K562 (cell line): ENCODE data around the gene MTPN. TPM values are rescaled to one million over a fixed set of nuclear protein-coding genes. Genes with fewer than 3 reads are reported as not detected.

Experiments used
- ATAC-seq: fragments of 200-7000 bp; cut with Tn5 transposase; 3 replicates; pipeline ENCODE4 v1.9.1; 2020; ENCODE audit warnings: moderate library complexity
- BruUV-seq: library from RNA; stranded (reverse); fragments of 400-500 nt; replicated peaks from 2 replicates; lab custom pipeline; 2021; lab: Mats Ljungman, UMichigan
- CTCF ChIA-PET: fragments of 300-600 bp; formaldehyde crosslinking; extraction: SDS; loops from one replicate; lab custom pipeline; 2021; ENCODE audit warnings: low intra/inter-chr PET ratio; lab: Yijun Ruan, JAX
- POLR2A ChIA-PET: fragments of 300-600, 350-650 bp; sonication (Branson Sonifier 250); formaldehyde crosslinking; extraction: SDS; loops from one replicate; lab custom pipeline; 2021; ENCODE audit warnings: antibody characterized with exemption, inconsistent platforms; lab: Yijun Ruan, JAX
- DNase-seq, 4 experiments: peaks; one replicate each; pipeline versions ENCODE4 v3.0.0 to v3.0.0-alpha.2; 2011 to 2018; ENCODE audit warnings: low spot score in 3 of 4, mixed read lengths in 3 of 4; ENCODE audit errors: extremely low read depth in 1 of 4
- FAIRE-seq: peaks from 2 replicates; lab custom pipeline; 2011; peaks lifted over from hg19 to GRCh38; lab: Jason Lieb, UNC
- H2AFZ ChIP-seq: 2 replicates; pipeline ENCODE4 v1.6.0; 2011; ENCODE audit warnings: low read depth, low read length, control low read depth, inconsistent platforms
- H3K27ac ChIP-seq: fragments of 200-600 bp; 3 replicates; pipeline ENCODE4 v1.8.0; 2011; ENCODE audit warnings: low read depth, mild to moderate bottlenecking, control low read depth, inconsistent platforms, low read length, moderate library complexity, mixed read lengths; ENCODE audit errors: extremely low read depth
- H3K27me3 ChIP-seq, 2 experiments: fragments of 300-600 bp in 1 of 2; 2 replicates in 1 of 2; 3 replicates in 1 of 2; pipeline versions ENCODE4 v1.6.0 to v1.8.0; 2011; ENCODE audit warnings: inconsistent platforms in 2 of 2, low read length in 2 of 2, mild to moderate bottlenecking in 1 of 2, mixed read lengths in 1 of 2, moderate library complexity in 1 of 2; ENCODE audit not compliant: control insufficient read depth in 2 of 2, insufficient read depth in 2 of 2
- H3K36me3 ChIP-seq: fragments of 300-600 bp; 3 replicates; pipeline ENCODE4 v1.8.0; 2011; ENCODE audit warnings: mild to moderate bottlenecking, low read length, inconsistent platforms; ENCODE audit not compliant: control insufficient read depth, insufficient read depth
- H3K4me1 ChIP-seq, 2 experiments: fragments of 200-600 bp in 1 of 2; replicated peaks in 1 of 2; 2 replicates in 1 of 2; 3 replicates in 1 of 2; pipeline versions ENCODE4 v1.5.1 to v1.8.0; 2011; ENCODE audit warnings: inconsistent platforms in 2 of 2, low read length in 2 of 2, mild to moderate bottlenecking in 1 of 2, mixed read lengths in 1 of 2, moderate library complexity in 1 of 2; ENCODE audit not compliant: control insufficient read depth in 2 of 2, insufficient read depth in 2 of 2
- H3K4me2 ChIP-seq: 2 replicates; pipeline ENCODE4 v1.6.1; 2011; ENCODE audit warnings: low read length, control low read depth, inconsistent platforms, mixed read lengths; ENCODE audit not compliant: insufficient read depth
- H3K4me3 ChIP-seq: fragments of 200-600 bp; sonication (generic), shearing (Covaris generic); 2 replicates; pipeline ENCODE4 v1.5.1; 2016; ENCODE audit warnings: control low read depth, inconsistent platforms
- H3K79me2 ChIP-seq: fragments of 200-600 bp; 3 replicates; pipeline ENCODE4 v1.8.0; 2011; ENCODE audit warnings: low read length, inconsistent platforms; ENCODE audit not compliant: control insufficient read depth, insufficient read depth
- H3K9ac ChIP-seq, 2 experiments: 2 replicates each; pipeline versions ENCODE4 v1.6.0 to v1.6.1; 2011; ENCODE audit warnings: low read depth in 2 of 2, low read length in 2 of 2, control low read depth in 1 of 2, inconsistent platforms in 1 of 2, mild to moderate bottlenecking in 1 of 2, mixed read lengths in 1 of 2; ENCODE audit not compliant: insufficient read depth in 1 of 2
- H3K9me1 ChIP-seq: one replicate; pipeline ENCODE4 v1.6.0; 2011; ENCODE audit warnings: inconsistent platforms, mild to moderate bottlenecking, low read length, moderate library complexity; ENCODE audit not compliant: control insufficient read depth, insufficient read depth
- H3K9me3 ChIP-seq: replicated peaks from 2 replicates; pipeline ENCODE4 v1.5.1; 2011; ENCODE audit warnings: low read depth, low read length, inconsistent platforms; ENCODE audit not compliant: control insufficient read depth, insufficient read depth
- H4K20me1 ChIP-seq: replicated peaks from 2 replicates; pipeline ENCODE4 v1.6.1; 2011; ENCODE audit warnings: low read length, inconsistent platforms, mixed read lengths; ENCODE audit not compliant: control insufficient read depth, insufficient read depth
- CHAMP1 ChIP-seq: fragments of 450-650 bp; IDR thresholded peaks from 2 replicates; pipeline ENCODE4 v1.6.1; 2016; ENCODE audit warnings: mild to moderate bottlenecking
- E2F4 ChIP-seq: sonication (generic); formaldehyde crosslinking; IDR thresholded peaks from 2 replicates; pipeline ENCODE4 v1.8.0; 2022; ENCODE audit warnings: mild to moderate bottlenecking, low read depth, missing genetic modification reagents
- WGBS: fragments of 100-300 bp; shearing (Covaris generic); methylation state at CpG from one replicate; pipeline ENCODE4 v1.1.6; 2016; ENCODE audit warnings: low coverage, mixed read lengths; ENCODE audit not compliant: insufficient coverage; ENCODE audit errors: missing lambda C conversion rate; 5-methylcytosine and 5-hydroxymethylcytosine counted together
- in situ Hi-C: fragments of 300-500 bp; cut with MboI; formaldehyde crosslinking; loops from 4 replicates; pipeline ENCODE4 v1.15.0; 2018; ENCODE audit warnings: inconsistent platforms, mixed read lengths
- intact Hi-C: fragments of 100-400 bp; cut with micrococcal nuclease; formaldehyde crosslinking; loops from 2 replicates; pipeline ENCODE4 v1.14.2; 2022
- polyA plus RNA-seq, 8 experiments: library from polyadenylated mRNA; depleted of rRNA in 4 of 8; stranded (reverse) in 5 of 8; unstranded in 3 of 8; fragments of >200 nt; fragmentation: Nextera tagmentation in 2 of 8; fragmentation: Illumina TruSeq in 1 of 8; extraction: Ambion mirVana in 2 of 8; extraction: Trizol in 1 of 8; gene quantifications; 2 replicates each; pipeline versions ENCODE4 v1.2.1 to v1.2.3, GENCODE V29; 2011 to 2014; ENCODE audit warnings: inconsistent platforms in 1 of 8, missing spikeins in 1 of 8
- total RNA-seq, 7 experiments: library from RNA; depleted of rRNA in 6 of 7; stranded (reverse); fragments of >200 nt in 6 of 7; fragmentation: Illumina TruSeq in 2 of 7; extraction: Trizol in 2 of 7; gene quantifications; 2 replicates each; pipeline versions ENCODE4 v1.2.1 to v1.2.3, GENCODE V29; 2011 to 2021; ENCODE audit warnings: low replicate concordance in 1 of 7

MTPN gene
- total and polyA plus RNA-seq, 9 of the 15 experiments (the other 6 are each of a cell fraction or from before 2014, with no cell fraction given): 68.5 to 261 (median 156) TPM

DNA sequence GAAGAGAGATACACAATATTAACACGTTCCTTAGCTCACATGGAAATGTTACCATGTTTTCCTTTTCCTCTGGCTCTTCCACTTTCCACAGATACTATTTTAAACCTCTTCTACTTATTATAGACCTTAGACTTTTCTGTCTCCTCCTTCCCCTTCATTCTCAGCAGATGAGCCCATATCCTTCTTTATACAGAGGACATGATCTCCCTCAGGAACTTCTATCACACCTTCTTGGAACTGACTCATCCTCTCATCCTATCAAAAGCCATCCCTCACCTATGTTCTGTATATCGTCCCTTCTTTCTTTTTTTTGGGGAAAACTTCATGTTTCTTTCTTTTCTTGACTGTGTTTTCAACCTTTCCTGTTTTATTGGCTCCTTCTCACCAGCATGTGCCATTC is 20.8 kb downstream of the MTPN start:
- H3K79me2 ChIP-seq: peaks cover 99% of the 10 kb centered on the region
- ChIA-PET CTCF (no interaction called here), POLR2A (interaction anchor here (0.7 to 2.8 kb wide), 4 partner anchors 10 to 38 kb away, joined by 3 to 9 read pairs (median 4); no protein-coding TSS in a partner anchor)
- 0 out of 2 replicates have a peak, but pooled peaks have one; percentile 5 for TF ChIP-seq CHAMP1
- no peak for TF ChIP-seq E2F4 (CRISPR knock-in tag)
- ATAC-seq (peak; percentile 18; the same call in 2 of the 3 replicates), FAIRE-seq (no peak), DNase-seq (no peak)
- H3K9me3 ChIP-seq: no peaks in the 10 kb centered on the region
- in situ Hi-C loops: loop anchor here (25.0 kb wide), 1 partner anchor 1294 kb away; no protein-coding TSS in a partner anchor
- H4K20me1 ChIP-seq: no peaks in the 10 kb centered on the region
- H3K4me3 ChIP-seq: no peak overlapping the region
- 67% methylated on average over 2 of the region's 2 CpGs for WGBS
- no TSS peak for BruUV-seq
- no peak overlapping the region for H3K4me2 ChIP-seq
- no peak overlapping the region for H2AFZ ChIP-seq
- no peaks in the 10 kb centered on the region for H3K27me3 ChIP-seq
- intact Hi-C loops: no loop called here
- no peaks in the 10 kb centered on the region for H3K9me1 ChIP-seq
- peak overlapping the region; percentile 6; the same call in 1 of the 3 replicates for H3K27ac ChIP-seq
- peaks cover 60% of the 10 kb centered on the region for H3K36me3 ChIP-seq
- no peak overlapping the region for H3K9ac ChIP-seq
- H3K4me1 ChIP-seq: peaks cover 0 to 35% of the 10 kb centered on the region in 2 experiments; a peak in 4 of 5 replicates
